Peyer's patch (tissue), 4 donors: ENCODE results near the gene POTEG.
"Not testable (repeated sequence)": the region's sequence is repeated elsewhere in the genome, so short reads cannot be mapped to it uniquely, and the experiment has no call there.

Experiments
- CTCF ChIP-seq, 6 experiments: fragments of 450-650 bp in 4 of 6; fragments of 200-600 bp in 2 of 6; sonication (generic) in 1 of 6; IDR thresholded peaks; one replicate each; pipeline ENCODE4 v1.5.1; 2017 to 2019; ENCODE audit warnings: antibody characterized with exemption in 6 of 6, mild to moderate bottlenecking in 3 of 6, moderate library complexity in 1 of 6
- POLR2A ChIP-seq, 2 donors: fragments of 450-650 bp; IDR thresholded peaks; one replicate each; pipeline ENCODE4 v1.5.1; 2017; ENCODE audit warnings: antibody characterized with exemption in 2 of 2, mild to moderate bottlenecking in 2 of 2, moderate library complexity in 2 of 2

GRCh38 chr14:19362803-19363202 is 71.3 kb downstream of the POTEG start:
- TF ChIP-seq POLR2A, CTCF (IDR thresholded peaks at IDR 0.05): not testable (repeated sequence)
